Neural cell (in vitro differentiated cells): ENCODE results near the gene RHEBL1. TPM values are rescaled to one million over a fixed set of nuclear protein-coding genes. Genes with fewer than 3 reads are reported as not detected.
A peak's percentile ranks its signal among the peaks of the same experiment; 100 is the strongest.

Experiments used
- H2AFZ ChIP-seq: fragments of 200-600, 300-800 bp; sonication (generic), shearing (Covaris generic); 2 replicates; pipeline ENCODE4 v1.6.0; 2014; ENCODE audit warnings: low read depth, mild to moderate bottlenecking, antibody characterized with exemption, low read length, moderate library complexity
- H3F3A ChIP-seq: fragments of 200-600 bp; shearing (Covaris generic); 2 replicates; pipeline ENCODE4 v1.6.1; 2016; ENCODE audit warnings: mild to moderate bottlenecking, moderate library complexity, mixed read lengths, antibody characterized with exemption, low read length; ENCODE audit not compliant: insufficient read depth, poor library complexity, severe bottlenecking
- H3K27ac ChIP-seq: fragments of 200-600, 300-800 bp; sonication (generic), shearing (Covaris generic); 2 replicates; pipeline ENCODE4 v1.5.1; 2014; ENCODE audit warnings: mild to moderate bottlenecking, low read length, moderate library complexity
- H3K27me3 ChIP-seq: fragments of 300-800, 200-600 bp; sonication (generic), shearing (Covaris generic); 2 replicates; pipeline ENCODE4 v1.6.0; 2014; ENCODE audit warnings: mild to moderate bottlenecking, low read depth, low read length, moderate library complexity; ENCODE audit not compliant: insufficient read depth
- H3K36me3 ChIP-seq: fragments of 300-800, 200-600 bp; sonication (generic), shearing (Covaris generic); 2 replicates; pipeline ENCODE4 v1.5.1; 2014; ENCODE audit warnings: mild to moderate bottlenecking, antibody characterized with exemption, low read length, moderate library complexity; ENCODE audit not compliant: insufficient read depth
- H3K4me2 ChIP-seq: fragments of 300-800, 200-600 bp; sonication (generic), shearing (Covaris generic); 2 replicates; pipeline ENCODE4 v1.6.0; 2014; ENCODE audit warnings: mild to moderate bottlenecking, low read length
- H3K4me3 ChIP-seq: fragments of 300-800, 200-600 bp; sonication (generic), shearing (Covaris generic); 2 replicates; pipeline ENCODE4 v1.5.1; 2014; ENCODE audit warnings: mild to moderate bottlenecking, low read length, moderate library complexity
- H3K79me2 ChIP-seq: fragments of 200-600 bp; shearing (Covaris generic); replicated peaks from 2 replicates; pipeline ENCODE4 v1.6.0; 2014; ENCODE audit warnings: mild to moderate bottlenecking, low read length, moderate library complexity; ENCODE audit not compliant: insufficient read depth
- H3K9ac ChIP-seq: fragments of 300-800, 200-600 bp; sonication (generic), shearing (Covaris generic); 2 replicates; pipeline ENCODE4 v1.6.1; 2016; ENCODE audit warnings: mild to moderate bottlenecking, low read length, mixed read lengths
- H3K9me2 ChIP-seq: fragments of 200-600 bp; shearing (Covaris generic); 2 replicates; pipeline ENCODE4 v1.6.1; 2016; ENCODE audit warnings: mild to moderate bottlenecking, low read length, mixed read lengths; ENCODE audit not compliant: insufficient read depth
- H3K9me3 ChIP-seq: fragments of 200-600, 300-800 bp; sonication (generic), shearing (Covaris generic); 2 replicates; pipeline ENCODE4 v1.6.1; 2016; ENCODE audit warnings: mild to moderate bottlenecking, mixed run types, low read length, moderate library complexity, mixed read lengths
- H4K20me1 ChIP-seq: fragments of 200-600 bp; shearing (Covaris generic); 2 replicates; pipeline ENCODE4 v1.6.1; 2016; ENCODE audit warnings: mild to moderate bottlenecking, mixed run types; ENCODE audit not compliant: insufficient read depth
- EP300 ChIP-seq: fragments of 450-650 bp; conservative IDR thresholded peaks from 2 replicates; pipeline ENCODE4 v1.6.1; 2014; ENCODE audit warnings: antibody characterized with exemption, mild to moderate bottlenecking, moderate library complexity; ENCODE audit not compliant: poor library complexity, severe bottlenecking
- EZH2 ChIP-seq: fragments of 200-600, 300-800 bp; shearing (Covaris generic), sonication (generic); IDR thresholded peaks from 2 replicates; pipeline ENCODE4 v1.6.1; 2014; ENCODE audit warnings: antibody characterized with exemption, low read length, borderline replicate concordance, mild to moderate bottlenecking; ENCODE audit not compliant: insufficient read depth, poor library complexity, severe bottlenecking
- MXI1 ChIP-seq: fragments of 450-650 bp; conservative IDR thresholded peaks from 2 replicates; pipeline ENCODE4 v1.6.1; 2014; ENCODE audit warnings: antibody characterized with exemption, mild to moderate bottlenecking; ENCODE audit not compliant: poor library complexity, severe bottlenecking
- POLR2AphosphoS5 ChIP-seq: IDR thresholded peaks from 2 replicates; pipeline ENCODE4 v1.6.1; 2012
- RAD21 ChIP-seq: fragments of 450-650 bp; conservative IDR thresholded peaks from 2 replicates; pipeline ENCODE4 v1.6.1; 2014; ENCODE audit warnings: antibody characterized with exemption, mild to moderate bottlenecking, moderate library complexity
- SMC3 ChIP-seq: fragments of 450-650 bp; conservative IDR thresholded peaks from 2 replicates; pipeline ENCODE4 v1.6.1; 2014; ENCODE audit warnings: antibody characterized with exemption, mild to moderate bottlenecking, moderate library complexity; ENCODE audit not compliant: poor library complexity
- TAF1 ChIP-seq: IDR thresholded peaks from 2 replicates; pipeline ENCODE4 v1.6.1; 2012; ENCODE audit warnings: low read depth
- polyA plus RNA-seq: library from polyadenylated mRNA; depleted of rRNA; stranded (reverse); fragments of >200 nt; gene quantifications from 2 replicates; pipeline ENCODE4 v1.2.3, GENCODE V29; 2014
- TF ChIP-seq, protein P1 (sequence below): fragments of 450-650 bp; IDR thresholded peaks from 2 replicates; pipeline ENCODE4 v1.5.1; 2014; ENCODE audit warnings: antibody characterized with exemption, mild to moderate bottlenecking, moderate library complexity; ENCODE audit not compliant: poor library complexity, severe bottlenecking
- TF ChIP-seq, protein P2 (sequence below): IDR thresholded peaks from 2 replicates; pipeline ENCODE4 v1.6.1; 2012; ENCODE audit warnings: borderline replicate concordance

The RHEBL1 gene
- polyA plus RNA-seq, 1 donor from 2014 or later = 0.68 TPM

DNA sequence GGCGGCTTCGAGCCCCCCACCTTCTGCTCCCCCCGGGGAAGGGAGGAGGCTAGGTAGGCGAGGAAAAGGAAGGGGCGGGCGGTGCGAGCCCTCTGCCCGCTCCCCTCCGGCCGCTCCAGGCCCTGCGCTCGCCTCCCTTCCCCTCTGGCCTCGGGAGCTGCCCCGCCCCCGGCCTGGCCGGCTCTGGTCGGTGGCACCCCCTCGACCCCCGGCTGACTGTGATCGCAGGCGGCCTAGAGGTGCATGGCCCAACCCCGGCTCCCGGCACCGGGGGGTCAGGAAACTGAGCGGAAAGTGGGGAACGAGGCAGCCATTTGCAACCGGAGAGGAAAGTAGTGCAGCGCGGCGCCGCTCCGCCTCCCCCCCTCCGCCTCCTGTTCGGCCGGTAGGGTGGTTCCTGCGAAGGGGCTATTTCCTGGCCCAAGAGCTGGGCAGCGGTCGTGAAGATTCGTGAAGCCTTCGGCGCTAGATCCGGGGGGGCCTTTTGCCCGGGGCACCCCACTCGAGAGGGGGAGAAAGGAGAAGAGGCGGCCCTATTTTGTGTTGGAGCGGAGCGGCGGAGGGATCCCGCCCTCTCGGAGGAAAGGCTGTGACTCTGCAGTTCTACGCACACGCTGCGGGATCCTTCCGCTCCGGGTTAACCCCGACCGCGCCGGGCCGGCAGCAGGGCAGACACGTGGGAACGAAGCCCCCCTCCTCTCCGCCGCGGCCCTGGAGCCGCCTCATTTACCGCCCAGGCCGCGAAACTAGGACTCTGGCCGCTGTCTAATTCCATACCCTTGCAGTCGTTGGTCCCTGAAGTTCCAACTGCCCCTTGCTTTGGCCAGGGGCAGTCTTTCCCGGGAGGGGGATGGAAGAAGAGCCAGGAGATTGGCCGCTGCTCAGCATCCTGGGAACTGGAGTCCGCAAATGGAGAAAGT lies 9.3 kb downstream of the RHEBL1 start, which contains the start of gene KMT2D:
Gene KMT2D, minus strand, starts transcription at position 558 of the 920 bp plus-strand sequence. CDS start 5,470 bp downstream, outside the sequence.
- Histone ChIP-seq H2AFZ (peak within 1 kb of the TSS; percentile 98), H3K9me3 (no peaks in the 10 kb centered on the region), H3K9ac (peak within 1 kb of the TSS; percentile 99), H3K9me2 (no peaks in the 10 kb centered on the region), H3F3A (no peaks in the 10 kb centered on the region), H3K27me3 (no peaks in the 10 kb centered on the region), H3K4me3 (peak within 1 kb of the TSS; percentile 97), H3K36me3 (no peaks in the 10 kb centered on the region), H3K4me2 (peak within 1 kb of the TSS; percentile 97), H3K79me2 (peaks cover 47% of the 10 kb centered on the region), H4K20me1 (peaks cover 27% of the 10 kb centered on the region), H3K27ac (peak within 1 kb of the TSS; percentile 97)
- no peak for TF ChIP-seq EZH2
- peak; percentile 17 for TF ChIP-seq RAD21
- TF ChIP-seq MXI1 = peak; percentile 94
- peak; percentile 80 for TF ChIP-seq EP300
- peak; percentile 55 for TF ChIP-seq SMC3
- TF ChIP-seq, protein P1, sequence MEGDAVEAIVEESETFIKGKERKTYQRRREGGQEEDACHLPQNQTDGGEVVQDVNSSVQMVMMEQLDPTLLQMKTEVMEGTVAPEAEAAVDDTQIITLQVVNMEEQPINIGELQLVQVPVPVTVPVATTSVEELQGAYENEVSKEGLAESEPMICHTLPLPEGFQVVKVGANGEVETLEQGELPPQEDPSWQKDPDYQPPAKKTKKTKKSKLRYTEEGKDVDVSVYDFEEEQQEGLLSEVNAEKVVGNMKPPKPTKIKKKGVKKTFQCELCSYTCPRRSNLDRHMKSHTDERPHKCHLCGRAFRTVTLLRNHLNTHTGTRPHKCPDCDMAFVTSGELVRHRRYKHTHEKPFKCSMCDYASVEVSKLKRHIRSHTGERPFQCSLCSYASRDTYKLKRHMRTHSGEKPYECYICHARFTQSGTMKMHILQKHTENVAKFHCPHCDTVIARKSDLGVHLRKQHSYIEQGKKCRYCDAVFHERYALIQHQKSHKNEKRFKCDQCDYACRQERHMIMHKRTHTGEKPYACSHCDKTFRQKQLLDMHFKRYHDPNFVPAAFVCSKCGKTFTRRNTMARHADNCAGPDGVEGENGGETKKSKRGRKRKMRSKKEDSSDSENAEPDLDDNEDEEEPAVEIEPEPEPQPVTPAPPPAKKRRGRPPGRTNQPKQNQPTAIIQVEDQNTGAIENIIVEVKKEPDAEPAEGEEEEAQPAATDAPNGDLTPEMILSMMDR = peak; percentile 61
- peak; percentile 98 for TF ChIP-seq TAF1
- peak; percentile 89 for TF ChIP-seq POLR2AphosphoS5
- TF ChIP-seq, protein P2, sequence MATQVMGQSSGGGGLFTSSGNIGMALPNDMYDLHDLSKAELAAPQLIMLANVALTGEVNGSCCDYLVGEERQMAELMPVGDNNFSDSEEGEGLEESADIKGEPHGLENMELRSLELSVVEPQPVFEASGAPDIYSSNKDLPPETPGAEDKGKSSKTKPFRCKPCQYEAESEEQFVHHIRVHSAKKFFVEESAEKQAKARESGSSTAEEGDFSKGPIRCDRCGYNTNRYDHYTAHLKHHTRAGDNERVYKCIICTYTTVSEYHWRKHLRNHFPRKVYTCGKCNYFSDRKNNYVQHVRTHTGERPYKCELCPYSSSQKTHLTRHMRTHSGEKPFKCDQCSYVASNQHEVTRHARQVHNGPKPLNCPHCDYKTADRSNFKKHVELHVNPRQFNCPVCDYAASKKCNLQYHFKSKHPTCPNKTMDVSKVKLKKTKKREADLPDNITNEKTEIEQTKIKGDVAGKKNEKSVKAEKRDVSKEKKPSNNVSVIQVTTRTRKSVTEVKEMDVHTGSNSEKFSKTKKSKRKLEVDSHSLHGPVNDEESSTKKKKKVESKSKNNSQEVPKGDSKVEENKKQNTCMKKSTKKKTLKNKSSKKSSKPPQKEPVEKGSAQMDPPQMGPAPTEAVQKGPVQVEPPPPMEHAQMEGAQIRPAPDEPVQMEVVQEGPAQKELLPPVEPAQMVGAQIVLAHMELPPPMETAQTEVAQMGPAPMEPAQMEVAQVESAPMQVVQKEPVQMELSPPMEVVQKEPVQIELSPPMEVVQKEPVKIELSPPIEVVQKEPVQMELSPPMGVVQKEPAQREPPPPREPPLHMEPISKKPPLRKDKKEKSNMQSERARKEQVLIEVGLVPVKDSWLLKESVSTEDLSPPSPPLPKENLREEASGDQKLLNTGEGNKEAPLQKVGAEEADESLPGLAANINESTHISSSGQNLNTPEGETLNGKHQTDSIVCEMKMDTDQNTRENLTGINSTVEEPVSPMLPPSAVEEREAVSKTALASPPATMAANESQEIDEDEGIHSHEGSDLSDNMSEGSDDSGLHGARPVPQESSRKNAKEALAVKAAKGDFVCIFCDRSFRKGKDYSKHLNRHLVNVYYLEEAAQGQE = peak; percentile 97

DNA sequence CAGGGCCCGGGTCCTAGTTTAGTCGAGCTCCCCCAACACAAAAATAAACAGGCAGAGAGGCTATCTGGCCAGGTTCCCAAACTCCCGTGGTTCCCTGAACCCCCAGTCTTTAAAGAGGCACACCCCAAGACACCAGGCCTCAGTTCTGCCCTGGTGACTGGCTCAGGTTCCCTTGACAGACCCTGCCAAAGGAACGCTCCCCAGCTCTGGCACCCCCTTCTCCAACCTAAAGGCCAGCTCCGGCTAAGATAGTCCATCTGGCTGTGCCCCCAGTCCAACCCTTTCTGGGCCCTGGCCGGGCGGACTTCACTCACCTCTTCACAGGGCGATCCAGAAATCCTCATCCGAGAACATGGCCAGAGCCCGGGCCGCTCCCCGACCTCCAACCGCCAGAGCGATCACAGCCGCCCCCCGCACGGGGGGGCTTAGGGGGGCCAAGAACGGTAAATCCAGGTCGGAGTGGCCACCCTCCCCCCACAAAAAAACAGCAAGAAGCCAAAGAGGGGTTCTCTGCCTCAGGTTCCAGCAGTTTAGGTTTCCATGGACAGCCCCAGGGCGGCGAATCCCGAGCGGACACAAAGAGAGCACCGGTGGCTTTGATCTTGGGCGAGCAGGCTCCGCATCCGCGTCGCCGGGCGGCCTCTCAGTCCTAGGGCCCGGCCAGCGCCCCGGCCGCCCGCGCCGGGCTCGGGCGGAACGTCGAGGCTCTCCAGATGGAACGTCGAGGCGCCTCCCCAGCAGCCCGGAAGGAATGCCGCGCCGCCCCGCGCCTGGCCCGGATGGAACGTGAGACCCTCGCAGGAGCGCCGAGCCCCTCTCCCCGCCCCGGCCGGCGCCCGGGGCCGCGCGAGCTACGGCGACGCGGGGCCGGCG lies 10.2 kb downstream of the RHEBL1 start:
- H2AFZ ChIP-seq = no peak overlapping the region
- peaks cover 28% of the 10 kb centered on the region for H4K20me1 ChIP-seq
- TF ChIP-seq, protein P2 = no peak
- TF ChIP-seq POLR2AphosphoS5 = no peak
- TF ChIP-seq EP300 = no peak
- TF ChIP-seq EZH2 = no peak
- TF ChIP-seq, protein P1 = no peak
- TF ChIP-seq TAF1 = no peak
- TF ChIP-seq SMC3 = no peak
- no peak for TF ChIP-seq MXI1
- no peak for TF ChIP-seq RAD21

More for the DNA sequence above, 10.2 kb downstream of the RHEBL1 start:
- no peaks in the 10 kb centered on the region for H3K27me3 ChIP-seq
- H3K79me2 ChIP-seq = peaks cover 57% of the 10 kb centered on the region
- H3K9ac ChIP-seq = peak overlapping the region; percentile 99
- peak overlapping the region; percentile 97 for H3K4me3 ChIP-seq
- no peaks in the 10 kb centered on the region for H3K36me3 ChIP-seq
- no peaks in the 10 kb centered on the region for H3K9me3 ChIP-seq
- no peaks in the 10 kb centered on the region for H3K9me2 ChIP-seq
- peak overlapping the region; percentile 97 for H3K4me2 ChIP-seq
- H3F3A ChIP-seq = no peaks in the 10 kb centered on the region
- H3K27ac ChIP-seq = peak overlapping the region; percentile 97
